GM12878 (cell line): ENCODE measurements around the gene RNASE7. TPM values are rescaled to one million over a fixed set of nuclear protein-coding genes. Genes with fewer than 3 reads are reported as not detected.

Source experiments
- ATAC-seq: fragments of 200-7000 bp; cut with Tn5 transposase; 3 replicates; pipeline ENCODE4 v1.9.1; 2020; ENCODE audit warnings: mild to moderate bottlenecking, moderate library complexity
- BruUV-seq: library from RNA; stranded (reverse); fragments of 400-500 nt; replicated peaks from 2 replicates; lab custom pipeline; 2021; lab: Mats Ljungman, UMichigan
- CTCF ChIA-PET: fragments of 300-600 bp; sonication (Branson Sonifier 250); formaldehyde crosslinking; extraction: SDS; loops from one replicate; lab custom pipeline; 2021; ENCODE audit warnings: inconsistent platforms; lab: Yijun Ruan, JAX
- POLR2A ChIA-PET: fragments of 350-600 bp; formaldehyde crosslinking; extraction: SDS; loops from one replicate; lab custom pipeline; 2021; ENCODE audit warnings: inconsistent platforms; lab: Charles Lee
- RAD21 ChIA-PET: fragments of 300-600 bp; sonication (Branson Sonifier 250); formaldehyde crosslinking; loops from one replicate; lab custom pipeline; 2023; ENCODE audit warnings: antibody characterized with exemption; ENCODE audit not compliant: unreplicated experiment; lab: Charles Lee
- SMC1A ChIA-PET: fragments of 300-600 bp; sonication (Branson Sonifier 250); formaldehyde crosslinking; loops from one replicate; lab custom pipeline; 2023; ENCODE audit not compliant: unreplicated experiment, uncharacterized antibody; lab: Charles Lee
- DNase-seq: peaks from one replicate; pipeline ENCODE4 v3.0.0-alpha.2; 2011; ENCODE audit warnings: low read depth, low spot score
- FAIRE-seq: peaks from 3 replicates; lab custom pipeline; 2011; peaks lifted over from hg19 to GRCh38; lab: Jason Lieb, UNC
- H2AFZ ChIP-seq: 2 replicates; pipeline ENCODE4 v1.6.0; 2011; ENCODE audit warnings: low read depth, low read length, control low read depth; ENCODE audit not compliant: control insufficient read depth
- H3K27ac ChIP-seq: 2 replicates; pipeline ENCODE4 v1.5.1; 2011; ENCODE audit warnings: control low read depth; ENCODE audit not compliant: control insufficient read depth, insufficient read depth
- H3K27me3 ChIP-seq, 2 experiments: replicated peaks in 1 of 2; 2 replicates each; pipeline versions ENCODE4 v1.6.0 to v1.6.1; 2011; ENCODE audit warnings: low read length in 1 of 2; ENCODE audit not compliant: control insufficient read depth in 2 of 2, insufficient read depth in 2 of 2
- H3K36me3 ChIP-seq, 2 experiments: 2 replicates each; pipeline ENCODE4 v1.5.1; 2011; ENCODE audit warnings: low read length in 1 of 2; ENCODE audit not compliant: control insufficient read depth in 2 of 2, insufficient read depth in 2 of 2
- H3K4me1 ChIP-seq: 2 replicates; pipeline ENCODE4 v1.6.1; 2011; ENCODE audit warnings: mild to moderate bottlenecking, low read length, moderate library complexity, mixed read lengths; ENCODE audit not compliant: control insufficient read depth, insufficient read depth
- H3K4me2 ChIP-seq: 2 replicates; pipeline ENCODE4 v1.6.0; 2011; ENCODE audit warnings: control low read depth; ENCODE audit not compliant: control insufficient read depth, insufficient read depth
- H3K4me3 ChIP-seq: fragments of 200-600 bp; sonication (generic); 2 replicates; pipeline ENCODE4 v1.5.1; 2016
- H3K79me2 ChIP-seq: 2 replicates; pipeline ENCODE4 v1.6.0; 2011; ENCODE audit warnings: low read length; ENCODE audit not compliant: control insufficient read depth, insufficient read depth
- H3K9ac ChIP-seq: 2 replicates; pipeline ENCODE4 v1.8.0; 2011; ENCODE audit warnings: low read length, control low read depth, mixed read lengths; ENCODE audit not compliant: control insufficient read depth, insufficient read depth
- H3K9me3 ChIP-seq: replicated peaks from 3 replicates; pipeline ENCODE4 v1.5.1; 2011; ENCODE audit warnings: mild to moderate bottlenecking, low read length; ENCODE audit not compliant: control insufficient read depth, insufficient read depth
- H4K20me1 ChIP-seq: 2 replicates; pipeline ENCODE4 v1.6.0; 2011; ENCODE audit not compliant: control insufficient read depth, insufficient read depth
- CEBPB ChIP-seq, 2 experiments: fragments of 150-350 bp in 1 of 2; IDR thresholded peaks; 2 replicates each; pipeline ENCODE4 v1.6.1; 2012 to 2014; ENCODE audit warnings: low read depth in 2 of 2, low read length in 2 of 2, borderline replicate concordance in 1 of 2, inconsistent platforms in 1 of 2
- GABPA ChIP-seq: IDR thresholded peaks from 2 replicates; pipeline ENCODE4 v1.6.1; 2014; ENCODE audit warnings: antibody characterized with exemption, low read depth, mild to moderate bottlenecking, inconsistent platforms
- IKZF2 ChIP-seq, 2 experiments: fragments of 450-650 bp; IDR thresholded peaks; 2 replicates each; pipeline ENCODE4 v1.6.1; 2017; ENCODE audit warnings: mild to moderate bottlenecking in 2 of 2, moderate library complexity in 2 of 2
- MEF2A ChIP-seq: IDR thresholded peaks from 2 replicates; pipeline ENCODE4 v1.6.1; 2011; ENCODE audit warnings: low read depth, mild to moderate bottlenecking, low read length, moderate library complexity; ENCODE audit not compliant: insufficient read depth
- SIN3A ChIP-seq: IDR thresholded peaks from 2 replicates; pipeline ENCODE4 v1.6.1; 2012; ENCODE audit warnings: low read depth, low read length, improper control_type of control experiment
- WGBS: methylation state at CpG from one replicate; pipeline ENCODE4 v1.1.6; 2016; ENCODE audit warnings: low lambda C conversion rate; ENCODE audit not compliant: insufficient replicate concordance, insufficient coverage; ENCODE audit errors: missing lambda C conversion rate; 5-methylcytosine and 5-hydroxymethylcytosine counted together
- in situ Hi-C: fragments of 300-500 bp; cut with MboI; formaldehyde crosslinking; loops from 9 replicates; pipeline ENCODE4 v1.14.3; 2018; ENCODE audit warnings: mixed read lengths
- intact Hi-C: fragments of 100-400 bp; cut with micrococcal nuclease; formaldehyde crosslinking; loops from one replicate; pipeline ENCODE4 v1.14.2; 2022; ENCODE audit not compliant: unreplicated experiment
- polyA plus RNA-seq, 11 experiments: library from polyadenylated mRNA; depleted of rRNA in 4 of 11; unstranded in 6 of 11; stranded (reverse) in 5 of 11; fragments of >200 nt; fragmentation: Nextera tagmentation in 4 of 11; fragmentation: Illumina TruSeq in 1 of 11; extraction: Ambion mirVana in 4 of 11; extraction: Trizol in 1 of 11; gene quantifications; 1 replicate in 1 of 11; 2 replicates in 10 of 11; pipeline versions ENCODE4 v1.2.1 to v1.2.3, GENCODE V29; 2011 to 2016; ENCODE audit warnings: inconsistent platforms in 2 of 11, missing spikeins in 2 of 11, low read depth in 1 of 11
- total RNA-seq, 4 experiments: library from RNA; depleted of rRNA in 3 of 4; stranded (reverse); fragments of >200 nt in 3 of 4; fragmentation: Illumina TruSeq in 1 of 4; extraction: Trizol in 1 of 4; gene quantifications; 2 replicates each; pipeline versions ENCODE4 v1.2.1 to v1.2.3, GENCODE V29; 2013 to 2021
- TF ChIP-seq, protein P1 (sequence below): IDR thresholded peaks from 2 replicates; pipeline ENCODE4 v1.6.1; 2012; ENCODE audit warnings: low read depth, low read length, improper control_type of control experiment
- TF ChIP-seq, protein P2 (sequence below): fragments of 450-650 bp; IDR thresholded peaks from 2 replicates; pipeline ENCODE4 v1.6.1; 2016; ENCODE audit warnings: mild to moderate bottlenecking, moderate library complexity, borderline replicate concordance

Gene RNASE7
- total and polyA plus RNA-seq, 10 of the 15 experiments (the other 5 are each of a cell fraction or from before 2014, with no cell fraction given): not detected

DNA sequence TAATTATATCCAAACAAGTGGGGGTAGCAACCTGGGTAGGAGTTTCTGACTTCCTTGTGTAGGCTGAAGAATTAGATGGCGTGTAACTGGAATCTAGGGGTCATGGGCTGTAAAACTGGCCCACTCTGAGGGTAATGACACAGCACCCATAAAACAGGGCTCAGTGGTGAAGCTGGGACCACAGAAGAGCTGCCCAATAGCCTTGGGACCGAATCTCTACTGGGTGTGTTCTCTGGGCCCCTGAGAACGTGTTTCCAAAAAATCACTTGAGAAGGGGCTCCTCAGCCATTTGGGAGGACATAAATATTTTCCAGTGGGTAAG lies 19.1 kb downstream of the RNASE7 start:
- ChIA-PET SMC1A (interaction anchor here (1.2 kb wide), 1 partner anchor 12 kb away, joined by 3 read pairs; no protein-coding TSS in a partner anchor), RAD21 (interaction anchor here (1.0 kb wide), 1 partner anchor 31 kb away, joined by 3 read pairs; no protein-coding TSS in a partner anchor), CTCF (interaction anchor here (1.3 to 2.9 kb wide), 3 partner anchors 31 to 46 kb away, joined by 3 to 12 read pairs (median 4); no protein-coding TSS in a partner anchor), POLR2A (no interaction called here)
- FAIRE-seq (no peak), DNase-seq (no peak), ATAC-seq (no peak)
- Histone ChIP-seq H2AFZ (no peak overlapping the region), H3K27me3 (peaks cover 0 to 1% of the 10 kb centered on the region in 2 experiments; a peak in 1 of 4 replicates), H3K79me2 (no peaks in the 10 kb centered on the region), H3K4me2 (no peak overlapping the region), H3K36me3 (no peaks in the 10 kb centered on the region), H3K9me3 (no peaks in the 10 kb centered on the region), H3K27ac (no peak overlapping the region), H4K20me1 (no peaks in the 10 kb centered on the region), H3K4me1 (no peaks in the 10 kb centered on the region), H3K9ac (no peak overlapping the region), H3K4me3 (no peak overlapping the region)
- in situ Hi-C loops: no loop called here
- intact Hi-C loops: no loop called here
- no TSS peak for BruUV-seq
- TF ChIP-seq GABPA (no peak), MEF2A (no peak), CEBPB (IDR thresholded peaks at IDR 0.05; ENCODE audit: borderline replicate concordance in 1 of 2, low read depth in 2 of 2, low read length in 2 of 2) (no peak), SIN3A (no peak), IKZF2 (IDR thresholded peaks at IDR 0.05) (no peak)
- TF ChIP-seq, protein P1, sequence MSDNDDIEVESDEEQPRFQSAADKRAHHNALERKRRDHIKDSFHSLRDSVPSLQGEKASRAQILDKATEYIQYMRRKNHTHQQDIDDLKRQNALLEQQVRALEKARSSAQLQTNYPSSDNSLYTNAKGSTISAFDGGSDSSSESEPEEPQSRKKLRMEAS: no peak
- TF ChIP-seq, protein P2, sequence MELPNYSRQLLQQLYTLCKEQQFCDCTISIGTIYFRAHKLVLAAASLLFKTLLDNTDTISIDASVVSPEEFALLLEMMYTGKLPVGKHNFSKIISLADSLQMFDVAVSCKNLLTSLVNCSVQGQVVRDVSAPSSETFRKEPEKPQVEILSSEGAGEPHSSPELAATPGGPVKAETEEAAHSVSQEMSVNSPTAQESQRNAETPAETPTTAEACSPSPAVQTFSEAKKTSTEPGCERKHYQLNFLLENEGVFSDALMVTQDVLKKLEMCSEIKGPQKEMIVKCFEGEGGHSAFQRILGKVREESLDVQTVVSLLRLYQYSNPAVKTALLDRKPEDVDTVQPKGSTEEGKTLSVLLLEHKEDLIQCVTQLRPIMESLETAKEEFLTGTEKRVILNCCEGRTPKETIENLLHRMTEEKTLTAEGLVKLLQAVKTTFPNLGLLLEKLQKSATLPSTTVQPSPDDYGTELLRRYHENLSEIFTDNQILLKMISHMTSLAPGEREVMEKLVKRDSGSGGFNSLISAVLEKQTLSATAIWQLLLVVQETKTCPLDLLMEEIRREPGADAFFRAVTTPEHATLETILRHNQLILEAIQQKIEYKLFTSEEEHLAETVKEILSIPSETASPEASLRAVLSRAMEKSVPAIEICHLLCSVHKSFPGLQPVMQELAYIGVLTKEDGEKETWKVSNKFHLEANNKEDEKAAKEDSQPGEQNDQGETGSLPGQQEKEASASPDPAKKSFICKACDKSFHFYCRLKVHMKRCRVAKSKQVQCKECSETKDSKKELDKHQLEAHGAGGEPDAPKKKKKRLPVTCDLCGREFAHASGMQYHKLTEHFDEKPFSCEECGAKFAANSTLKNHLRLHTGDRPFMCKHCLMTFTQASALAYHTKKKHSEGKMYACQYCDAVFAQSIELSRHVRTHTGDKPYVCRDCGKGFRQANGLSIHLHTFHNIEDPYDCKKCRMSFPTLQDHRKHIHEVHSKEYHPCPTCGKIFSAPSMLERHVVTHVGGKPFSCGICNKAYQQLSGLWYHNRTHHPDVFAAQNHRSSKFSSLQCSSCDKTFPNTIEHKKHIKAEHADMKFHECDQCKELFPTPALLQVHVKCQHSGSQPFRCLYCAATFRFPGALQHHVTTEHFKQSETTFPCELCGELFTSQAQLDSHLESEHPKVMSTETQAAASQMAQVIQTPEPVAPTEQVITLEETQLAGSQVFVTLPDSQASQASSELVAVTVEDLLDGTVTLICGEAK: no peak
- 2% methylated on average over 3 of the region's 3 CpGs for WGBS
